HG02981 (cell line): ENCODE measurements around the gene C1S.
"Not testable (repeated sequence)": the region's sequence is repeated elsewhere in the genome, so short reads cannot be mapped to it uniquely, and the experiment has no call there.

ENCODE experiments used
- ATAC-seq: cut with Tn5 transposase; IDR thresholded peaks from one replicate; pipeline ENCODE4 v1.9.1; 2021; ENCODE audit warnings: mild to moderate bottlenecking, moderate library complexity; ENCODE audit not compliant: unreplicated experiment

The C1S gene

GRCh38 chr12:7060353-7060954 is at the start of gene C1S:
C1S (plus strand) TSS chr12:7060718; CDS start chr12:7061913, 1,195 bp downstream.
- ATAC-seq = no peak

DNA sequence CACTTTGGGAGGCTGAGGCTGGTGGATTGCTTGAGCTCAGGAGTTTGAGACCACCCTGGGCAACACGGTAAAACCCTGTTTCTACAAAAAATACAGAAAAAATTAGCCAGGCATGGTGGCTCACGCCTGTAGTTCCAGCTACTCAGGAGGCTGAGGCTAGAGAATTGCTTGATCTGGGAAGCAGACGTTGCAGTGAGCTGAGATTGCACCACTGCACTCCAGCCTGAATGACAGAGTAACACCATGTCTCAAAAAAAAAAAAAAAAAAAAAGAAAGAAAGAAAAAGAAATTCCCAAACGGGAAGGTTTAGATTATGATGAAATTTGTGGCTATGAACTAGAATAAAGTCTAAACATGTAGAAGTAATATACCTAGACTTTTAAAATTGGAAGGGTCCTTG is 49.1 kb upstream of the C1S start:
- ATAC-seq = not testable (repeated sequence)

GRCh38 chr12:7012024-7012607 is 48.4 kb upstream of the C1S start:
- ATAC-seq = no peak

GRCh38 chr12:7013101-7013500 is 47.4 kb upstream of the C1S start:
- no peak for ATAC-seq

DNA sequence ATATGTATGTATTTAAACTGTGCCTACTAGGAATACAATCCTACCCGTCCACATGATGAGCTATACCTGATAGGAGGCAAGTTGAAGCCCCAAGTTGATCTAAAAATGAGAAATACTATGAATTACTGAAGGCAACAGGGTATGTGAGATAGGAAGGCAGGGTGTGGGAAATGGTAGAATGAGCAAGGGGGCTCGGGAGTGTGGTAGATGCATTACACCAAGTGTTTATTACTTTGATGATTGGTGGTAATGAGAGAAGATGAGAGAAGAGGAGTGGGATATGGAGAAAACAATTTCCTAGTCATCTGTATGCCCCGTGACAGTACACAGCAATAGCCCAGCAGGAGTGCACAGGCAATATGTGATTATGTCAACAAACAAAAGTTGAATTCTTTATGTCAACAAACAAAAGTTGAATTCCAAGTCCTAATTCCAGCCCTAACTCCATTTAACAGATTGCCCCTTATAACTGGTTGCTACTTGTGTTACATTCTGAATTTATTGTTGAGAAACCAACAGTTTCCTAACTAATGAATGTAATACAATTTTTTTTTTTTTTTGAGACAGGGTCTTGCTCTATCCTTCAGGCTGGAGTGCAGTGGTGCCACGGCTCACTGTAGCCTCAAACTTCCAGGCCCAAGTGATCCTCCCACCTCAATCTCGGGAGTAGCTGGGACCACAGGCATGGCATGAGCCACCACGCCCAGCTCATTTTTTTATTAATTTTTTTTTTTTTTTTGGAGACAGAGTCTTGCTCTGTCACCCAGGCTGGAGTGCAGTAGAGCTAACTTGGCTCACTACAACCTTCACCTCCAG is 44.8 kb upstream of the C1S start:
- no peak for ATAC-seq

DNA sequence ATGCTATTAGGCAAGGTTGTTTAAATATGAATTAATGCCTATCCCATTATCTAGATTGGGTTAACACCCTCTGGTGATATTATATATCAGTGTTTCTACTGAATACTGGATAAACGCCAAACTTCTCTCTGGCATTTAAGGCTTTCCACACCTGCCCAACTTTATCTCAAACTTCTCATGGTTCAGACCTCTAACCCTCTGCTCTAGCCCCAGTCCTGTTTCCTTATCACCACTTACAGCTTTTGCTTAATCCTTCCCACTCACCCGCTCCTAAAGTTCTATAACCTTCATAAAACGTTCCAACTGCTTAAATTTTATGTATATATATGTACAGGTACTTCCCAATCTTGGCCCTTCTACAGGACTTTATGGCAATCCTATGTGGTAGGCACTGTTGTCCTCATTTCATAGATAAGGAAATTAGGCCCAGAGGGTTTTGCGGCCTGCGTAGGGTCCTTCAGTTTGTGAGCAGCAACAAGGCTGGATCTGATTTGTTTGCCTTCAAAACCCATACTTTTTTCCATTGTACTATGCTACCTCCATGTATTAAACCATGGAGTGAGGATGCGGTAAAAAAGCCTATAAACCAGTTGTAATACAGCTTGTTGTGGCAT is 43.5 kb upstream of the C1S start:
- no peak for ATAC-seq

- ATAC-seq = peak; percentile 28
These were observed 42.6 kb upstream of the C1S start for GRCh38 chr12:7017870-7018349.

DNA sequence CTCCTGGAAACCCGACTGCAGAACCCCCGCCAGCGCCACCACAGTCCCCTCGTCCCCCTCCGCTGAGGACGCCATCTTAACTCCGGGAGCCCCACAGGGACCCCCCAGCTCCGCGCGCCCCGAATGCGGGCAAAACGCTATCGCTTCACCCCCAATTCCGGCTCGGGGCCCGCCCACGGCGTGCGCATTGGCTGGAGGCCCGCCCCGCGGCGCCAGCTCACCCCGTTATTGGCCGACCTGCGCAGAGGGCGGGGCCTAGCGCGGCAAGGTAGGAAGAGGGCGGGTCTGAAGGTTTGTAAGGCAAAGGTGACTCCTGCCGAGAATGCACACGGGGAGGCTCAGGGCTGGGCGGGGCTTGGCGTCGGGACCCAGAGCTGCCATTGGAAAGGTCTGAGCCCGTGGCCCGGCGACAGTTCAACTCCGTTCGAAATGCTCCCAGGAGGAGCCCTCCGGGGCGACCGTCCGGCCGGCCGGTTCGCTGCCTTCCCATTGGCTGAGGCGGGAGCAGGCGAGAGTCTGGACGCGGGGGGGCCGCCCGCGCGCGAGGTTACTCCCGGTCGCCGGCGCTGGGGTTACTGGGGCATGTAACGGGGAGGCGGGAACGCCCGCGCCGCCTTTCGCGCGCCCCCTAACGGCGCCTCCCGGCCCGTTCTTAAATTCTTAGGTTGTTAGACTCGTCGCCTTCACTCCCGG is 42.0 kb upstream of the C1S start, which contains the start of gene LPCAT3:
TSS of gene LPCAT3 (minus strand) at position 127 of the 693 bp plus-strand sequence. CDS start at position 75, 52 bp downstream.
- ATAC-seq = peak; percentile 85

DNA sequence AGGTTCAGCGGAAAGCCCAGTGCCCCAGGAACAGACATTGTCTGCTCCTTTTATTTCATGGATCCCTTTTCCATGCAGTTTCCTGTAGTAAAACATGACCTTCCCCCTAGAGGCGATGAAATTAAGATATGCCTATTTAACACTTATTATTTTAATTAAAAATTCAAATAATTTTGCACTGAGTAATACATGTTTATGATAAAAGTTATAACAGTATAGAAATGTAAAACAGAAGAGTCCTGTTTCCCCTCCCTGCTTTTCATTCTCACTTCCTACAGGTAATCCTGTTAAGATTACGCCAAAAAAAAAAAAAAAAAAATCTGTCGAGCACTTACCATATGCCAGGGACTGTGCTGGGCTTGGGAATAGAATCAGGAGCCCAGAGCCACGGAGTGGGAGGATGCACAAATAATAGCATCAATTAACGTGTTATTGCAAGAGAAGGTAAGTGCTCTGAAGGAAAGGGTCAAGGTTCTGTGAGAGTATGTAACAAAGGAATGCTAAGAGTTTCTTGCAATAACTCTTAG is 41.4 kb upstream of the C1S start:
- ATAC-seq = no peak

- ATAC-seq = no peak
These were observed 38.6 kb upstream of the C1S start for GRCh38 chr12:7021956-7022355.

GRCh38 chr12:7023114-7023513 is 37.4 kb upstream of the C1S start:
- ATAC-seq = no peak

DNA sequence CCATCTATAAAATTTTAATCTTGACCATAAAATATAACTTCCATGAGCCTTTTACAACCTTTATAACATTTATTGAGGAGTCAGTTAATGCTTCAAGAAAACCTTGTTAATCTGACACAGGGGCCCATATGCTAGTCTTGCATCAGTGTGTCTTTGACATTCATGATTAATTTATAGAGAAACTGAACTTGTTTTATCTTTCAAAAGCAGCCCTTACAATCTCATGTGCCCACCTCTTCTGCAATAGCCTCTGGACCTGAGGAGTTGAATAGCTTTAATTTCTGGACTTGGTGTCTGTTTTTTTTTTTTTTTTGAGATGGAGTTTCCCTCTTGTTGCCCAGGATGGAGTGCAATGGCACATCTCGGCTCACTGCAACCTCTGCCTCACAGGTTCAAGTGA is 33.7 kb upstream of the C1S start:
- ATAC-seq = no peak

- ATAC-seq = no peak
These were observed 29.2 kb upstream of the C1S start for GRCh38 chr12:7031306-7031705.

DNA sequence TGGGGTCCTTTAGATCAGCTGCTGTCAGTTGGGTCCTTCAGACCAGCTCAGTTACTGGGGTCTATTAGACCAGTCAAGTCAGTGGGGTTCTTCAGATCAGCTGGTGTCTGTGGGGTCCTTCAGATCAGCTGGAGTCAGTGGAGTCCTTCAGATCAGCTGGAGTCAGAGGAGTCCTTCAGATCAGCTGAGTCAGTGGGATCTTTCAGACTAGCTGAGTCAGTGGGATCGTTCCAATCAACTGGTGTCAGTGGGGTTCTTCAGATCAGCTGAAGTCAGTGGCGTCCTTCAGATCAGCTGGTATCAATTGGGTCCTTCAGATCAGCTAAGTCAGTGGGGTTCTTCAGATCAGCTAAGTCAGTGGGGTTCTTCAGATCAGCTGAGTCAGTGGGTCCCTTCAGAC is 27.5 kb upstream of the C1S start:
- no peak for ATAC-seq

- no peak for ATAC-seq
These were observed 26.1 kb upstream of the C1S start for GRCh38 chr12:7034464-7034863.

DNA sequence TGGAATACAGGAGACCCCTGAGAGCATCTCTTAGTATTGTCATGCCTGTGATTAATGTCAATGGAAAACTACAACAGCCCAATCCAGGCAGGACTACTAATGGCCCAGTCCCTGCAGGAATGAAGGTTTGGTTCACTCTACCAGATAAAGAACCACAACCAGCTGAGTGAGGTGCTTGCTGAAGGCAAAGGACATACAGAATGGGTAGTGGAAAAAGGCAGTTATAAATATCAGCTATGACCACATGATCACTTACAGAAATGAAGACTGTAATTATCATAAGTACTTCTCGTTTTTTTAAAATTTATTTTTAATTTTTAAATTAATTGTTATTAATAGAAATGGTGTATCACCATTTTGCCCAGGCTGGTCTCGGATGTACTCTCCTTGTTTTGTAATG is 25.1 kb upstream of the C1S start:
- no peak for ATAC-seq

- ATAC-seq = not testable (repeated sequence)
These were observed 23.1 kb upstream of the C1S start for GRCh38 chr12:7037411-7037810.

GRCh38 chr12:7038591-7038990 is 21.9 kb upstream of the C1S start:
- no peak for ATAC-seq

GRCh38 chr12:7039403-7039802 is 21.1 kb upstream of the C1S start:
- no peak for ATAC-seq

DNA sequence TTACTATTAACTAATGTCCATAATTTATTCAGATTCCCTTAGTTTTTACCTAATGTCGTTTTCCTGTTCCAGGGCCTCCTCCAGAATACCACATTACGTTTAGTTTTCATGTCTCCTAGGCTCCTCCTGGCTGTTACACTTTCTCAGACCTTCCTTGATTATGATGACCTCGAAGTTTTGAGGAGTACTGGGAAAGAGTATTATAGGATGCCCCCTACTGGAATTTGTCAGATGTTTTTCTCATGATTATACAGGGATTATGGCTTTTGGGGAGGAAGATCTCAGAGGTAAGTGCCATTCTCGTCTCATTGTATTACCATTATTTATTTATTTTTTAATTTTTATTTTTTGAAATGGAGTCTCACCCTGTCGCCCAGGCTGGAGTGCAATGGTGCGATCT is 17.7 kb upstream of the C1S start:
- no peak for ATAC-seq

DNA sequence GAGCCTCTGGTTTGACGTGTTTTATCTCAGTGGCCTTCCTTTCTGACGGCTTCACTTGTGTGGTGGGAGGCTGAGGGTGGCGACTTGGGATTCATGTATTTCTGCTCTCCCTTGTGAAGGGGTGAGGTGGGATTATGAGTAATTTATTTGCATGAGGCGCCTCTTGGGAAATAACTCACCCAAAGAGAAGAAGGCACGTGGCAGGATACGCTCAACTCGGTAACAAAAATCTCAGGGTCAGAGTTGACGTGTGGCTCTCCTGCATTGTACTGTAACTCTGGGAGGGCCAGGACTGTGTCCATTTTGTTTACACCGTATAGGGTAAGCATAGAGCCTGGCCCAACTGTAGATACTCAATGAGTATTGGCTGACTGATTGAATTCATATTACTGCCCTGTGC is 14.6 kb upstream of the C1S start:
- ATAC-seq = no peak
